ENCODE results near the gene CRYL1. TPM values are rescaled to one million over a fixed set of nuclear protein-coding genes. Genes with fewer than 3 reads are reported as not detected.

Gene CRYL1
- total and polyA plus RNA-seq, 2 of the 13 experiments (the other 11 are each of a cell fraction or from before 2014, with no cell fraction given) = 57.2 to 115 TPM

GRCh38 chr13:20363172-20363571 is 162.5 kb downstream of the CRYL1 start:
- no peaks in the 10 kb centered on the region for H3K79me2 ChIP-seq (ENCODE audit: insufficient read depth, low read length)
- H3K4me1 ChIP-seq (ENCODE audit: insufficient read depth, low read length) = peaks cover 17% of the 10 kb centered on the region
- TF ChIP-seq PRDM10 (CRISPR knock-in tag; IDR thresholded peaks at IDR 0.05; ENCODE audit: low read depth) = no peak
- no peak for TF ChIP-seq ZNF160 (CRISPR knock-in tag; IDR thresholded peaks at IDR 0.05)
- TF ChIP-seq REXO4 (CRISPR knock-in tag; IDR thresholded peaks at IDR 0.05; ENCODE audit: borderline replicate concordance) = no peak
- TF ChIP-seq MEIS2 (CRISPR knock-in tag; IDR thresholded peaks at IDR 0.05) = no peak
- no peak for TF ChIP-seq EP300 (IDR thresholded peaks at IDR 0.05; ENCODE audit: low read depth in 2 of 2, low read length in 2 of 2)
- no peak for TF ChIP-seq EP300 (CRISPR knock-in tag; IDR thresholded peaks at IDR 0.05; ENCODE audit: borderline replicate concordance)
- no peak for TF ChIP-seq MYPOP (CRISPR knock-in tag; IDR thresholded peaks at IDR 0.05)
- H3K9me3 ChIP-seq (ENCODE audit: low read length) = no peaks in the 10 kb centered on the region
- H3K9ac ChIP-seq (ENCODE audit: insufficient read depth, low read depth, low read length) = no peak overlapping the region
- intact Hi-C loops (cut with micrococcal nuclease; ENCODE audit: unreplicated experiment) = no loop called here
- DNase-seq (ENCODE audit: low spot score) = no peak
- ATAC-seq = no peak
- FAIRE-seq = no peak
- H2AFZ ChIP-seq (ENCODE audit: low read length) = no peak overlapping the region
- WGBS (ENCODE audit: low lambda C conversion rate) = 65% methylated on average over 8 of the region's 8 CpGs
- in situ Hi-C loops (cut with HindIII; ENCODE audit: extremely low pct_ligation_motif_present, low pct_unique_long_range_greater_than_20kb) = no loop called here
- no peak overlapping the region for H3K4me3 ChIP-seq (replicated peaks in 1 of 3; ENCODE audit: insufficient read depth in 1 of 3, low read depth in 2 of 3, low read length in 3 of 3)
- ChIA-PET POLR2A (no interaction called here), CTCF (ENCODE audit: low intra/inter-chr PET ratio, low total read pairs) (no interaction called here)
- BruUV-seq (replicated peaks) = no TSS peak
- no peaks in the 10 kb centered on the region for H4K20me1 ChIP-seq (ENCODE audit: insufficient read depth, low read length)
- no peak overlapping the region for H3K27ac ChIP-seq (ENCODE audit: extremely low read length, insufficient read depth, low read length)
- no peaks in the 10 kb centered on the region; a peak in 2 of 5 replicates for H3K27me3 ChIP-seq (ENCODE audit: control insufficient read depth in 1 of 2, insufficient read depth in 2 of 2, low read length in 2 of 2)
- H3K36me3 ChIP-seq (replicated peaks in 1 of 2; ENCODE audit: control insufficient read depth in 1 of 2, insufficient read depth in 2 of 2, low read length in 2 of 2) = no peaks in the 10 kb centered on the region
- H3K4me2 ChIP-seq (ENCODE audit: low read depth, low read length) = no peak overlapping the region

Data from HepG2 (cell line).